Upper lobe of right lung (tissue), 1 donor: ENCODE results near the gene PEPD. TPM values are rescaled to one million over a fixed set of nuclear protein-coding genes. Genes with fewer than 3 reads are reported as not detected.

Source experiments
- ATAC-seq: fragments of 200-7000 bp; cut with Tn5 transposase; one replicate; pipeline ENCODE4 v1.9.1; 2020; ENCODE audit warnings: mild to moderate bottlenecking, moderate library complexity
- DNase-seq: peaks from one replicate; pipeline ENCODE4 v3.0.0-alpha.2; 2020
- H3K27ac ChIP-seq: fragments of 200-600 bp; one replicate; pipeline ENCODE4 v1.8.0; 2022
- H3K27me3 ChIP-seq: fragments of 200-600 bp; one replicate; pipeline ENCODE4 v1.8.0; 2022; ENCODE audit warnings: mild to moderate bottlenecking
- H3K36me3 ChIP-seq: fragments of 200-600 bp; one replicate; pipeline ENCODE4 v1.8.0; 2022
- H3K4me1 ChIP-seq: fragments of 200-600 bp; one replicate; pipeline ENCODE4 v1.8.0; 2022
- H3K4me3 ChIP-seq: fragments of 200-600 bp; one replicate; pipeline ENCODE4 v1.8.0; 2022; ENCODE audit warnings: mild to moderate bottlenecking
- H3K9me3 ChIP-seq: fragments of 200-600 bp; one replicate; pipeline ENCODE4 v1.8.0; 2022
- intact Hi-C: fragments of 100-400 bp; cut with DNase I; formaldehyde crosslinking; loops from one replicate; pipeline ENCODE4 v1.11.0; 2022
- total RNA-seq: library from RNA; stranded (reverse); fragmentation: NEBNext Ultra II Directional; extraction: Animal tissue kit (Norgen Biotek cat#: 25700); gene quantifications from one replicate; pipeline ENCODE4 v1.2.1, GENCODE V29; 2021
- TF ChIP-seq, protein P1 (sequence below): fragments of 200-600 bp; IDR thresholded peaks from one replicate; pipeline ENCODE4 v1.8.0; 2022; ENCODE audit warnings: antibody characterized with exemption
- donor health status: DM: no; HTN: yes; CAD: no; lungs with severe emphysema.

PEPD gene
- total RNA-seq, 1 donor from 2014 or later, result 78.4 TPM

DNA sequence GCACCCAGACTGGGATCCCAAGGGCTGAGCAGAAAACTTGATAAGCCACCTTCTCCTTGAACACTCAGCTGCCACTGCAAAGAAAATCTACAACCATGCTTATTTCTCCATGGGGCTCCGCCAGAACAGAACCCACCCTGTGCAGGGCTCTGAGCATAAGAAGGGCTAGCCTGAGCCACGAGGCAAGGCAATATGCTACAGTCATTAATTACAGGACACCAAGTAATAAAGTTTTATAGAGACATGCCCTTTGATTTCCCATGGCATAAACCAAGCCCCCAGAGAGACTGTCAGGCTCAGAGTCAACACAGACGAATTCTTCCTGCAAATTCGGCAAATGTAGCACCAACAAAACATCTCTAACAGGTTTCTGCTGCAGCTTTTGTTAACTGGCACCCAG, 5.7 kb downstream of the PEPD start:
- no peak for DNase-seq

DNA sequence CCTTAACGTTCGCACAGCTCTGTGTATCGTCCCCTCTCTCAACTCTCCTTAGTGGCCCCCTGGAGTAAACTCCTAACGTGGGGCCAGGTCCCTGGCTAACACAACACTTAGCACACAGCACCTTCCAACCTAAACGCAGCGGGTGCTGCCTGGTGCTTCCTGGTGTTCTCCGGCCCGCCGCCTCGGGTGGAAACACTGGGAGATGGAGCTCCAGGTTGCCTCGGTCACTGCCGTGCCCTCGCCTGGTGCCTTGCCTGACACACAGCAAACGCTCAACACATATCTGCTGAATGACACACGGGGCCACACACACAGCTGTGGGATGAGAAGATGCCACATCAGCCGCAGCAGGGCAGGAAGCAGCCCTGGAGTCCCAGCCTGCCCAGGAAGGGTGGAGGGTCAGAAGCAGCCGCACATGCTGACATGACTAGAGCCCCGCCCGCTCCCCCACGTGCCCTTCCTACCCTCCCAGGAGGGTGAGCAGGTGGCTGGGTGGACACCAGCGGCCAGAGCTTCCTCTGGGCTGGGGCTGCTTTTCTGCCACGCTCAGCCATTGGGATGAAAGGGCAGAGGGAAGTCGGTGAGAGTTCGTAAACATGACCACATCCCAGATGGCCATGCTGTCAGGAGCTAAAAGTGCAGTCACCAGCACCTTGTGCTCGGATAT, 6.6 kb downstream of the PEPD start:
- peaks cover 5% of the 10 kb centered on the region for H3K4me1 ChIP-seq
- H3K27ac ChIP-seq, result no peak overlapping the region
- ATAC-seq, result peak; percentile 29
- no peaks in the 10 kb centered on the region for H3K9me3 ChIP-seq
- intact Hi-C loops, result no loop called here
- H3K36me3 ChIP-seq, result peaks cover 20% of the 10 kb centered on the region
- H3K4me3 ChIP-seq, result no peak overlapping the region
- TF ChIP-seq, protein P1, sequence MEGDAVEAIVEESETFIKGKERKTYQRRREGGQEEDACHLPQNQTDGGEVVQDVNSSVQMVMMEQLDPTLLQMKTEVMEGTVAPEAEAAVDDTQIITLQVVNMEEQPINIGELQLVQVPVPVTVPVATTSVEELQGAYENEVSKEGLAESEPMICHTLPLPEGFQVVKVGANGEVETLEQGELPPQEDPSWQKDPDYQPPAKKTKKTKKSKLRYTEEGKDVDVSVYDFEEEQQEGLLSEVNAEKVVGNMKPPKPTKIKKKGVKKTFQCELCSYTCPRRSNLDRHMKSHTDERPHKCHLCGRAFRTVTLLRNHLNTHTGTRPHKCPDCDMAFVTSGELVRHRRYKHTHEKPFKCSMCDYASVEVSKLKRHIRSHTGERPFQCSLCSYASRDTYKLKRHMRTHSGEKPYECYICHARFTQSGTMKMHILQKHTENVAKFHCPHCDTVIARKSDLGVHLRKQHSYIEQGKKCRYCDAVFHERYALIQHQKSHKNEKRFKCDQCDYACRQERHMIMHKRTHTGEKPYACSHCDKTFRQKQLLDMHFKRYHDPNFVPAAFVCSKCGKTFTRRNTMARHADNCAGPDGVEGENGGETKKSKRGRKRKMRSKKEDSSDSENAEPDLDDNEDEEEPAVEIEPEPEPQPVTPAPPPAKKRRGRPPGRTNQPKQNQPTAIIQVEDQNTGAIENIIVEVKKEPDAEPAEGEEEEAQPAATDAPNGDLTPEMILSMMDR, result no peak
- DNase-seq, result no peak
- H3K27me3 ChIP-seq, result no peaks in the 10 kb centered on the region

More for the DNA sequence above, 5.7 kb downstream of the PEPD start:
- no peak overlapping the region for H3K27ac ChIP-seq
- peaks cover 11% of the 10 kb centered on the region for H3K36me3 ChIP-seq
- intact Hi-C loops, result no loop called here
- no peaks in the 10 kb centered on the region for H3K27me3 ChIP-seq
- H3K4me1 ChIP-seq, result peaks cover 13% of the 10 kb centered on the region
- no peaks in the 10 kb centered on the region for H3K9me3 ChIP-seq
- H3K4me3 ChIP-seq, result no peak overlapping the region
- TF ChIP-seq, protein P1, result no peak
- no peak for ATAC-seq

DNA sequence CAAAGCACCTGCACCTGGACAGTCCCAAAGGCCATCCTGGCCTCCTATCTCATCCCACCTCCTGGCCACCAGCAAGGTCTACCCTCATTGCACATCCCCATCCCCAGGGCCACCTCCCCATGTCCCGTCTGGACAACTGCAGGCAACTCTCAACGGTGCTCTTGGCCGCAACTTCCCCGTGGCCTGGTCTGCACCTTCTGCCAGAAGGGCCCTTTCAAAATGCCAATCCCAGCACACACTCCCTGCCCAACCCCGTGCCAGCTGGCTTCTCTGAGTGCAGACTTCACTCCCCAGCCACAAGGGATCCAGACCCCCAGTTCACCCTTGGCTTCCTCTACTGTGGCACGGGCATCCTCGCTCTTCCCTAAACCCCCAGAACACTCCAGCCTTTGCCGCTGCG, 8.2 kb downstream of the PEPD start:
- Histone ChIP-seq H3K36me3 (peaks cover 24% of the 10 kb centered on the region), H3K27me3 (no peaks in the 10 kb centered on the region), H3K9me3 (no peaks in the 10 kb centered on the region), H3K4me3 (no peak overlapping the region), H3K4me1 (peaks cover 5% of the 10 kb centered on the region), H3K27ac (no peak overlapping the region)
- no peak for ATAC-seq
- DNase-seq, result no peak
- intact Hi-C loops, result no loop called here
- TF ChIP-seq, protein P1, result no peak

DNA sequence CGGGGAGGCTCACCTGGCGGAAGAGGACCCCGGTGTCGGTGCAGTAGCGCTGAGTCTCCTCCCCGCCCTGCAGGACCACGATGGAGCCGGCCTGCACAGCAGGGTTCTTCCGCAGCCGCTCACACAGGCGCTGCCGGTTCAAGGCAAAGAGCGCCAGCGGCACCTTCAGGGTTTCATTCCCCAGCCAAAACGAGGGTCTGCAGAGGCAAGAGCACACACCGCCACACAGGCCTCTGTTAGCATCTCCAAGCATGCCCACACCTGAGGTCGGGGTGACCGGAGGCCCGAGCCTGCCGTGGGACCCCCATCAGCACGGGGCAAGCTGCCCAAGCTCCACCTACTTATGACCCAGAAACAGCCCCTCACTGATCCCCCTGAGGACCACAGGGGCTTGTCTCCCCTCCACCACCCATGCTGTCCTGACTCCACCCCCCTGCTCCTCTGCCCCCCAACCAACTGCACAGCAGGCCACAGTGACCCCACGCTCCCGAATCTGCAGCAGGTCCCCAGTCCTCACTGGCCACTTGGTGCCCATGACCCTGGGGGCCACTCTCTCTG, 8.9 kb downstream of the PEPD start:
- intact Hi-C loops, result no loop called here
- H3K4me1 ChIP-seq, result peaks cover 5% of the 10 kb centered on the region
- no peak for ATAC-seq
- TF ChIP-seq, protein P1, result no peak
- H3K27me3 ChIP-seq, result no peaks in the 10 kb centered on the region
- no peak overlapping the region for H3K27ac ChIP-seq
- H3K4me3 ChIP-seq, result no peak overlapping the region
- H3K36me3 ChIP-seq, result peaks cover 24% of the 10 kb centered on the region
- no peak for DNase-seq
- no peaks in the 10 kb centered on the region for H3K9me3 ChIP-seq

DNA sequence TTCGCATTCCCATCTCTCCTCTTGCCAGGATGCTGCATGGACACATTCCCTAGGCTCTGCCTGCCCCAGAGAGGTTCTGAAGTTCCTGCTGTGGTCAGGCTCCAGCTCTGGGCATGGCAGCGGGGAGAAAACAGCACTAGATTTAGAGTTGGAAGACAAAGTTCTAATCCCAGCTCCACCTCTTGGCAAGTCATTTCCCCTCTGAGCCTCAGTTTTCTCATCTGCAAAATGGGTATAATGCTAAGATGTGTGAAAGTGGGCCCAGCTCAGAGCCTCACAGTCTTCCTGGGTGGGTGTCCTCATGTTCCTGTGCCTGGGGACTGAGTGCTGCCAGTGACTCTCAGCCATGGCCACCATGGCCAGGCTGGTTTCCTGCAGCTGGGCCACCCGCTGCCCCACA, 9.6 kb downstream of the PEPD start:
- H3K27me3 ChIP-seq, result no peaks in the 10 kb centered on the region
- no peaks in the 10 kb centered on the region for H3K9me3 ChIP-seq
- intact Hi-C loops, result no loop called here
- peaks cover 5% of the 10 kb centered on the region for H3K4me1 ChIP-seq
- TF ChIP-seq, protein P1, result no peak
- H3K27ac ChIP-seq, result no peak overlapping the region
- H3K4me3 ChIP-seq, result no peak overlapping the region
- peaks cover 24% of the 10 kb centered on the region for H3K36me3 ChIP-seq
- DNase-seq (no peak), ATAC-seq (no peak)
